IMR-90 (cell line): Measurements from ENCODE around the gene RBMS3. TPM values are rescaled to one million over a fixed set of nuclear protein-coding genes. Genes with fewer than 3 reads are reported as not detected.

ENCODE experiments used
- ATAC-seq: fragments of 200-7000 bp; cut with Tn5 transposase; 2 replicates; pipeline ENCODE4 v1.9.1; 2020; ENCODE audit warnings: low read depth, mild to moderate bottlenecking, moderate library complexity
- BruUV-seq: library from RNA; stranded (reverse); fragments of 400-500 nt; replicated peaks from 2 replicates; lab custom pipeline; 2021; lab: Mats Ljungman, UMichigan
- CTCF ChIA-PET: fragments of 300-600 bp; formaldehyde crosslinking; extraction: SDS; loops from one replicate; lab custom pipeline; 2021; ENCODE audit warnings: antibody characterized with exemption; lab: Yijun Ruan, JAX
- POLR2A ChIA-PET: fragments of 300-600 bp; sonication (Branson Sonifier 250); formaldehyde crosslinking; loops from one replicate; lab custom pipeline; 2022; ENCODE audit warnings: antibody characterized with exemption; ENCODE audit not compliant: unreplicated experiment; lab: Charles Lee
- DNase-seq: peaks from one replicate; pipeline ENCODE4 v3.0.0; 2013
- H2AFZ ChIP-seq: replicated peaks from 2 replicates; pipeline ENCODE3; 2013; ENCODE audit warnings: low read length, mild to moderate bottlenecking; ENCODE audit not compliant: poor library complexity
- H2AK5ac ChIP-seq: 2 replicates; pipeline ENCODE4 v1.6.1; 2013; ENCODE audit warnings: low read depth, low read length, inconsistent platforms
- H2AK9ac ChIP-seq: replicated peaks from 2 replicates; pipeline ENCODE3; 2013; ENCODE audit warnings: mild to moderate bottlenecking, low read depth, low read length, moderate library complexity; ENCODE audit not compliant: poor library complexity
- H2BK120ac ChIP-seq: 2 replicates; pipeline ENCODE4 v1.6.1; 2013; ENCODE audit warnings: low read depth, low read length, inconsistent platforms
- H2BK15ac ChIP-seq: 3 replicates; pipeline ENCODE4 v1.6.1; 2013; ENCODE audit warnings: low read depth, low read length, inconsistent platforms
- H2BK20ac ChIP-seq: 2 replicates; pipeline ENCODE4 v1.6.1; 2013; ENCODE audit warnings: low read depth, mild to moderate bottlenecking, inconsistent platforms, low read length, moderate library complexity
- H2BK5ac ChIP-seq: 2 replicates; pipeline ENCODE4 v1.6.1; 2013; ENCODE audit warnings: mild to moderate bottlenecking, low read depth, low read length, inconsistent platforms; ENCODE audit not compliant: poor library complexity, severe bottlenecking
- H3K14ac ChIP-seq: replicated peaks from 2 replicates; pipeline ENCODE4 v1.6.1; 2013; ENCODE audit warnings: low read depth, low read length, inconsistent platforms
- H3K18ac ChIP-seq: 2 replicates; pipeline ENCODE4 v1.6.1; 2013; ENCODE audit warnings: low read depth, low read length, control low read depth
- H3K23ac ChIP-seq: 2 replicates; pipeline ENCODE4 v1.6.1; 2013; ENCODE audit warnings: low read depth, low read length, inconsistent platforms
- H3K27ac ChIP-seq: 2 replicates; pipeline ENCODE4 v1.5.1; 2013; ENCODE audit warnings: mild to moderate bottlenecking, control low read depth, low read length; ENCODE audit not compliant: insufficient read depth
- H3K27me3 ChIP-seq: 2 replicates; pipeline ENCODE4 v1.6.1; 2013; ENCODE audit warnings: low read length; ENCODE audit not compliant: control insufficient read depth, insufficient read depth
- H3K36me3 ChIP-seq: 2 replicates; pipeline ENCODE4 v1.6.1; 2013; ENCODE audit warnings: low read length, mixed read lengths; ENCODE audit not compliant: control insufficient read depth, insufficient read depth
- H3K4ac ChIP-seq: 2 replicates; pipeline ENCODE4 v1.6.1; 2013; ENCODE audit warnings: low read depth, low read length, inconsistent platforms
- H3K4me1 ChIP-seq: 2 replicates; pipeline ENCODE4 v1.6.1; 2013; ENCODE audit warnings: low read length, mixed read lengths; ENCODE audit not compliant: control insufficient read depth, insufficient read depth
- H3K4me2 ChIP-seq: 2 replicates; pipeline ENCODE4 v1.6.1; 2013; ENCODE audit warnings: low read depth, mild to moderate bottlenecking, control low read depth, low read length, moderate library complexity
- H3K4me3 ChIP-seq: 2 replicates; pipeline ENCODE4 v1.5.1; 2013; ENCODE audit warnings: low read depth, mild to moderate bottlenecking, control low read depth, low read length, moderate library complexity; ENCODE audit not compliant: insufficient read depth
- H3K56ac ChIP-seq: 2 replicates; pipeline ENCODE4 v1.6.1; 2013; ENCODE audit warnings: low read length, inconsistent platforms; ENCODE audit not compliant: insufficient read depth; ENCODE audit errors: extremely low read depth
- H3K79me1 ChIP-seq, 2 experiments: 2 replicates each; pipeline ENCODE4 v1.6.1; 2013; ENCODE audit warnings: low read length in 2 of 2, inconsistent platforms in 1 of 2, low read depth in 1 of 2
- H3K9ac ChIP-seq: 2 replicates; pipeline ENCODE4 v1.6.1; 2013; ENCODE audit warnings: low read depth, low read length, control low read depth
- H3K9me1 ChIP-seq: 2 replicates; pipeline ENCODE4 v1.6.1; 2013; ENCODE audit warnings: low read length, inconsistent platforms; ENCODE audit not compliant: insufficient read depth
- H3K9me3 ChIP-seq: 2 replicates; pipeline ENCODE4 v1.6.1; 2013; ENCODE audit warnings: low read length; ENCODE audit not compliant: control insufficient read depth, insufficient read depth
- H4K20me1 ChIP-seq: 2 replicates; pipeline ENCODE4 v1.6.1; 2013; ENCODE audit warnings: low read length, inconsistent platforms; ENCODE audit not compliant: insufficient read depth
- H4K5ac ChIP-seq: 2 replicates; pipeline ENCODE4 v1.6.1; 2013; ENCODE audit warnings: mild to moderate bottlenecking, low read depth, low read length, control low read depth
- H4K8ac ChIP-seq, 2 experiments: 2 replicates each; pipeline ENCODE4 v1.6.1; 2013; ENCODE audit warnings: low read depth in 2 of 2, low read length in 2 of 2, control low read depth in 1 of 2, inconsistent platforms in 1 of 2
- H4K91ac ChIP-seq: 2 replicates; pipeline ENCODE4 v1.6.1; 2013; ENCODE audit warnings: low read depth, low read length, inconsistent platforms; ENCODE audit not compliant: insufficient read depth
- CEBPB ChIP-seq: IDR thresholded peaks from 2 replicates; pipeline ENCODE4 v1.6.1; 2012; ENCODE audit warnings: low read depth, low read length, improper control_type of control experiment
- CHD1 ChIP-seq: IDR thresholded peaks from 2 replicates; pipeline ENCODE4 v1.6.1; 2012; ENCODE audit warnings: low read depth, low read length, improper control_type of control experiment
- ELK1 ChIP-seq: fragments of 150-350 bp; IDR thresholded peaks from 2 replicates; pipeline ENCODE4 v1.6.1; 2016; ENCODE audit warnings: low read depth, mild to moderate bottlenecking, low read length, moderate library complexity, borderline replicate concordance
- MAFK ChIP-seq: IDR thresholded peaks from 2 replicates; pipeline ENCODE4 v1.6.1; 2012; ENCODE audit warnings: low read depth, low read length, improper control_type of control experiment
- NFE2L2 ChIP-seq: fragments of 150-350 bp; IDR thresholded peaks from 2 replicates; pipeline ENCODE4 v1.6.1; 2016; ENCODE audit warnings: low read depth, mild to moderate bottlenecking, low read length
- RAD21 ChIP-seq: IDR thresholded peaks from 2 replicates; pipeline ENCODE4 v1.6.1; 2012; ENCODE audit warnings: low read length, improper control_type of control experiment
- SMC3 ChIP-seq: fragments of 150-350 bp; IDR thresholded peaks from 2 replicates; pipeline ENCODE4 v1.6.1; 2016; ENCODE audit warnings: low read depth, mild to moderate bottlenecking, antibody characterized with exemption, low read length, moderate library complexity
- USF2 ChIP-seq: fragments of 150-350 bp; IDR thresholded peaks from 2 replicates; pipeline ENCODE4 v1.6.1; 2017; ENCODE audit warnings: mild to moderate bottlenecking, antibody characterized with exemption, low read length, low read depth
- WGBS, 2 experiments: methylation state at CpG; one replicate each; pipeline versions ENCODE4 v1.1.5 to v1.1.7; 2013; ENCODE audit warnings: missing lambda C conversion rate in 2 of 2; ENCODE audit not compliant: insufficient read length in 1 of 2; ENCODE audit errors: extremely low coverage in 2 of 2; 5-methylcytosine and 5-hydroxymethylcytosine counted together
- dilution Hi-C: fragments of 300-500 bp; cut with HindIII; formaldehyde crosslinking; loops from one replicate; pipeline ENCODE4 v1.14.3; 2018; ENCODE audit warnings: low sequenced_read_pairs; ENCODE audit not compliant: unreplicated experiment
- in situ Hi-C: fragments of 300-500 bp; cut with MboI; formaldehyde crosslinking; loops from 3 replicates; pipeline ENCODE4 v1.14.3; 2019; ENCODE audit warnings: low sequenced_read_pairs, inconsistent platforms, mixed read lengths
- intact Hi-C: fragments of 100-400 bp; cut with micrococcal nuclease; formaldehyde crosslinking; loops from 2 replicates; pipeline ENCODE4 v1.10.0; 2022
- polyA plus RNA-seq, 3 experiments: library from polyadenylated mRNA; depleted of rRNA; stranded (reverse); fragments of >200 nt; gene quantifications; 2 replicates each; pipeline ENCODE4 v1.2.3, GENCODE V29; 2012; ENCODE audit warnings: low replicate concordance in 1 of 3
- total RNA-seq: library from RNA; depleted of rRNA; stranded (reverse); fragments of >200 nt; gene quantifications from 2 replicates; pipeline ENCODE4 v1.2.3, GENCODE V29; 2012

Gene RBMS3
- total and polyA plus RNA-seq, 2 of the 4 experiments (the other 2 are of a cell fraction) = 15.2 to 127 TPM

GRCh38 chr3:29697989-29698388 is 417.1 kb downstream of the RBMS3 start:
- ChIA-PET POLR2A (no interaction called here), CTCF (no interaction called here)
- BruUV-seq = no TSS peak
- Histone ChIP-seq H3K27ac (no peak overlapping the region), H3K4ac (peak overlapping the region; percentile 9; the same call in 1 of the 2 replicates), H2AK5ac (0 out of 2 replicates have a peak overlapping the region, but pooled peaks have one; percentile 23), H3K4me2 (no peak overlapping the region; the same call in 1 of the 2 replicates), H3K4me1 (peaks cover 10% of the 10 kb centered on the region), H2AFZ (no peak overlapping the region), H3K14ac (no peak overlapping the region), H4K5ac (no peak overlapping the region), H3K9ac (no peak overlapping the region), H2AK9ac (no peak overlapping the region), H3K79me1 (peaks cover 9 to 26% of the 10 kb centered on the region in 2 experiments), H2BK15ac (no peak overlapping the region), H2BK20ac (peak overlapping the region; percentile 50; the same call in 1 of the 2 replicates), H3K56ac (no peak overlapping the region), H3K23ac (no peak overlapping the region), H4K8ac (peak overlapping the region in 1 of 2 experiments; percentile 24; a peak in 1 of 4 replicates), H3K9me1 (peaks cover 4% of the 10 kb centered on the region; the same call in 1 of the 2 replicates), H3K9me3 (0 out of 2 replicates have a peak, but pooled peaks cover 7% of the 10 kb centered on the region), H4K91ac (no peak overlapping the region), H2BK120ac (peak overlapping the region; percentile 39; the same call in 1 of the 2 replicates), H4K20me1 (no peaks in the 10 kb centered on the region), H3K27me3 (no peaks in the 10 kb centered on the region), H3K4me3 (no peak overlapping the region), H3K36me3 (peaks cover 2% of the 10 kb centered on the region; the same call in 1 of the 2 replicates), H3K18ac (peak overlapping the region; percentile 38; the same call in 1 of the 2 replicates), H2BK5ac (peak overlapping the region; percentile 50)
- dilution Hi-C loops (no loop called here), intact Hi-C loops (loop anchor here (10.0 kb wide), 2 partner anchors 263 to 783 kb away; no protein-coding TSS in a partner anchor), in situ Hi-C loops (no loop called here)
- ATAC-seq (no peak), DNase-seq (peak; percentile 58)
- TF ChIP-seq USF2 (no peak), SMC3 (no peak), CEBPB (no peak), MAFK (peak; percentile 46; the same call in 1 of the 2 replicates), CHD1 (no peak), NFE2L2 (no peak), ELK1 (no peak), RAD21 (no peak)
- no CpG with 5 or more reads among the region's 2 CpGs for WGBS, 2 experiments
